Trophoblast cell (in vitro differentiated cells and primary cell): ENCODE results near the gene SLC23A3.

Source experiments
- DNase-seq, 2 donors: peaks; one replicate each; pipeline ENCODE4 v3.0.0-alpha.2; 2016
- H2AFZ ChIP-seq: 2 replicates; pipeline ENCODE4 v1.6.1; 2013; ENCODE audit warnings: low read length, moderate library complexity, mild to moderate bottlenecking; ENCODE audit not compliant: insufficient read depth, poor library complexity
- H2AK5ac ChIP-seq: 2 replicates; pipeline ENCODE4 v1.6.1; 2013; ENCODE audit warnings: mild to moderate bottlenecking, low read length
- H2BK120ac ChIP-seq: 2 replicates; pipeline ENCODE4 v1.6.1; 2013; ENCODE audit warnings: low read length, mild to moderate bottlenecking, moderate library complexity; ENCODE audit not compliant: insufficient read depth, poor library complexity
- H2BK12ac ChIP-seq: 2 replicates; pipeline ENCODE4 v1.6.1; 2013; ENCODE audit warnings: mild to moderate bottlenecking, low read length, moderate library complexity
- H2BK5ac ChIP-seq: 2 replicates; pipeline ENCODE4 v1.6.1; 2013; ENCODE audit warnings: low read length, low read depth, moderate library complexity, mild to moderate bottlenecking; ENCODE audit not compliant: poor library complexity
- H3K14ac ChIP-seq: 2 replicates; pipeline ENCODE4 v1.6.1; 2013; ENCODE audit warnings: mild to moderate bottlenecking, low read length
- H3K18ac ChIP-seq: 2 replicates; pipeline ENCODE4 v1.6.1; 2013; ENCODE audit warnings: mild to moderate bottlenecking, low read length
- H3K23ac ChIP-seq: 2 replicates; pipeline ENCODE4 v1.6.1; 2013; ENCODE audit warnings: low read length
- H3K27ac ChIP-seq: 2 replicates; pipeline ENCODE4 v1.5.1; 2013; ENCODE audit warnings: low read depth, mild to moderate bottlenecking, inconsistent platforms, low read length, moderate library complexity
- H3K27me3 ChIP-seq: 2 replicates; pipeline ENCODE4 v1.6.1; 2013; ENCODE audit warnings: inconsistent platforms, mild to moderate bottlenecking, low read length, moderate library complexity; ENCODE audit not compliant: insufficient read depth
- H3K36me3 ChIP-seq, 2 experiments: 1 replicate in 1 of 2; 2 replicates in 1 of 2; pipeline ENCODE4 v1.6.1; 2013; ENCODE audit warnings: low read length in 2 of 2, mild to moderate bottlenecking in 2 of 2, moderate library complexity in 1 of 2; ENCODE audit not compliant: insufficient read depth in 2 of 2, control insufficient read depth in 1 of 2
- H3K4ac ChIP-seq: 2 replicates; pipeline ENCODE4 v1.6.1; 2013; ENCODE audit warnings: low read depth, mild to moderate bottlenecking, low read length, moderate library complexity
- H3K4me1 ChIP-seq, 2 experiments: 1 replicate in 1 of 2; 2 replicates in 1 of 2; pipeline ENCODE4 v1.6.1; 2013; ENCODE audit warnings: low read length in 2 of 2, mild to moderate bottlenecking in 2 of 2, moderate library complexity in 1 of 2; ENCODE audit not compliant: insufficient read depth in 2 of 2, control insufficient read depth in 1 of 2
- H3K4me2 ChIP-seq: 2 replicates; pipeline ENCODE4 v1.6.1; 2013; ENCODE audit warnings: inconsistent platforms, mild to moderate bottlenecking, low read length, moderate library complexity
- H3K4me3 ChIP-seq: 2 replicates; pipeline ENCODE4 v1.5.1; 2013; ENCODE audit warnings: mild to moderate bottlenecking, low read depth, low read length, inconsistent platforms
- H3K79me1 ChIP-seq: one replicate; pipeline ENCODE4 v1.6.1; 2013; ENCODE audit warnings: low read length
- H3K79me2 ChIP-seq: 2 replicates; pipeline ENCODE4 v1.6.1; 2013; ENCODE audit warnings: low read length, mild to moderate bottlenecking; ENCODE audit not compliant: control insufficient read depth, insufficient read depth, poor library complexity
- H3K9ac ChIP-seq: 2 replicates; pipeline ENCODE4 v1.6.1; 2013; ENCODE audit warnings: mild to moderate bottlenecking, low read length
- H3K9me3 ChIP-seq: 2 replicates; pipeline ENCODE4 v1.6.1; 2013; ENCODE audit warnings: low read depth, mild to moderate bottlenecking, control low read depth, inconsistent platforms, low read length; ENCODE audit not compliant: insufficient read depth
- H4K12ac ChIP-seq: 2 replicates; pipeline ENCODE4 v1.6.1; 2013; ENCODE audit warnings: low read depth, mild to moderate bottlenecking, low read length, moderate library complexity
- H4K8ac ChIP-seq: 2 replicates; pipeline ENCODE4 v1.6.1; 2013; ENCODE audit warnings: low read depth, mild to moderate bottlenecking, low read length, moderate library complexity
- H4K91ac ChIP-seq: one replicate; pipeline ENCODE4 v1.6.1; 2013; ENCODE audit warnings: low read depth, mild to moderate bottlenecking, low read length, moderate library complexity
- WGBS: extraction: QIAGEN DNeasy Blood & Tissue Kit; methylation state at CpG from one replicate; pipeline ENCODE4 v1.1.7; 2013; ENCODE audit warnings: missing lambda C conversion rate; ENCODE audit not compliant: insufficient read length, insufficient coverage; ENCODE audit errors: extremely low coverage; 5-methylcytosine and 5-hydroxymethylcytosine counted together

Gene SLC23A3

DNA sequence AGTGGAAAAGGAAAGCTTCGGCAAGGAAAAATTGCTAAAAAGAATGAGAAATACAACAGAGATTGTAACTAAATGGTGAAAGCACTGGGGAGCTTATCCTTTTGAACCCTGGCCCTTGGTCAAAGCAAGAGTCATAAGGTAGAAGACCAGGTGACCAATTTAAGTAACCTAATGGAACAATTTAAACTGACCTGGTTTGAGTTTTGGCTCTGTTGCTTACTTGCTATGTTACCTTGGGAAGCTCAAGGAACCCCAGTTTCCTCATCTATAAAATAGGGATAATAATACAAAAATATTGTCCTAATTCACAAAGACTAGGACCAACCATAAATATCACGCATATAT lies 57.8 kb downstream of the SLC23A3 start:
- no peak overlapping the region for H4K8ac ChIP-seq
- no peaks in the 10 kb centered on the region for H3K9me3 ChIP-seq
- H3K27me3 ChIP-seq = no peaks in the 10 kb centered on the region
- H3K4ac ChIP-seq = no peak overlapping the region
- H3K23ac ChIP-seq = no peak overlapping the region
- no peak overlapping the region for H2BK5ac ChIP-seq
- no peak overlapping the region for H2AFZ ChIP-seq
- H3K4me3 ChIP-seq = no peak overlapping the region
- no peak overlapping the region for H4K12ac ChIP-seq
- no peak overlapping the region for H3K18ac ChIP-seq
- no peaks in the 10 kb centered on the region for H3K79me1 ChIP-seq
- no peak overlapping the region for H3K14ac ChIP-seq
- no peaks in the 10 kb centered on the region for H3K4me1 ChIP-seq
- no peak overlapping the region for H3K27ac ChIP-seq
- no peak overlapping the region for H4K91ac ChIP-seq
- no peak overlapping the region for H3K9ac ChIP-seq
- 100% methylated on average over 1 of the region's 2 CpGs for WGBS
- no peak overlapping the region for H2BK120ac ChIP-seq
- H3K4me2 ChIP-seq = no peak overlapping the region
- no peaks in the 10 kb centered on the region for H3K79me2 ChIP-seq
- H2BK12ac ChIP-seq = no peak overlapping the region
- H2AK5ac ChIP-seq = no peak overlapping the region
- no peak for DNase-seq
- no peaks in the 10 kb centered on the region for H3K36me3 ChIP-seq
